GM21447 (cell line): ENCODE data around the gene ZBTB25.

Experiments used
- ATAC-seq: cut with Tn5 transposase; IDR thresholded peaks from one replicate; pipeline ENCODE4 v1.9.1; 2021; ENCODE audit not compliant: unreplicated experiment

ZBTB25 gene

DNA sequence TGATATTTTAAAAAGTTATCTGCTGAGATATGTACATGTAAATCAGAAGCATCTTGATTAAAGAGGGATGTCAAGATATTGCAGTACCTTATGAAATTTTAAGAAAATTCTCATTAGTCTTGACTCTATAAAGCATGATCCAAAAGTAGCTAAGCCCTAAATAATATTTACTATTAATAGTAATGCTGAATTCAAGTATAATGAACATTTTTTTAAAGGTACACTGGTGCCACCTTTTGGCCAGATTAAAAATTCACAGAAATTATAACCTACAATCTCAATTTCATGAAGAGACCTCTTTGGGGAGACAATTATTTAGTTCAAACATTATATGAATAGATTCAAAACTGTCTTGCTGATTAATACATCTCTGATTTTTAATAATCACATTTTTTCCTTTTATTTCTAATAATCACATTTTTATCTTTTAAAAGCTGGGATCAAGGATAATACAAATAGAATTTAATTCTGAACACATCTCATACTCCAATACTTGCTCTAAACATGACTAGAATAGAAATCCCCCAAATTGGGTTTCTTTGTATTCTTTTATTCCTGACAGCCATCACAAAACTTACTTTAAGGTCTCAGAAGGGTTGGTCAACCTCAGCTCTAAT, 24.9 kb downstream of the ZBTB25 start:
- ATAC-seq: no peak

DNA sequence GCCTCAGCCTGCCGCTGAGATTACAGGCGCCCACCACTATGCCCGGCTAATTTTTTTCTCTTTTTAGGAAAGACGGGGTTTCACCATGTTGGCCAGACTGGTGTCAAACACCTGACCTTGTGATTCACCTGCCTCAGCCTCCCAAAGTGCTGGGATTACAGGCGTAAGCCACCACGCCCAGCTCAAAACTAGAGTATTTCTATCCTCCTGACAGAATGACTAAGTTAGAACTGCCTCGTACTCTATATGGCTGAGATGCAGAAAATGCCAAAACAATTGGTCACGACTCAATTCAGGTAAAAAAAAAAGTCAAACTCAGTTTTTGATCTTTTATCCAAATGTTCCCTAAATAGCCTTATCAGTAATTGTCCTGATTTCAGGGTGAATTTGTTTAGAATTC, 27.2 kb downstream of the ZBTB25 start:
- no peak for ATAC-seq

DNA sequence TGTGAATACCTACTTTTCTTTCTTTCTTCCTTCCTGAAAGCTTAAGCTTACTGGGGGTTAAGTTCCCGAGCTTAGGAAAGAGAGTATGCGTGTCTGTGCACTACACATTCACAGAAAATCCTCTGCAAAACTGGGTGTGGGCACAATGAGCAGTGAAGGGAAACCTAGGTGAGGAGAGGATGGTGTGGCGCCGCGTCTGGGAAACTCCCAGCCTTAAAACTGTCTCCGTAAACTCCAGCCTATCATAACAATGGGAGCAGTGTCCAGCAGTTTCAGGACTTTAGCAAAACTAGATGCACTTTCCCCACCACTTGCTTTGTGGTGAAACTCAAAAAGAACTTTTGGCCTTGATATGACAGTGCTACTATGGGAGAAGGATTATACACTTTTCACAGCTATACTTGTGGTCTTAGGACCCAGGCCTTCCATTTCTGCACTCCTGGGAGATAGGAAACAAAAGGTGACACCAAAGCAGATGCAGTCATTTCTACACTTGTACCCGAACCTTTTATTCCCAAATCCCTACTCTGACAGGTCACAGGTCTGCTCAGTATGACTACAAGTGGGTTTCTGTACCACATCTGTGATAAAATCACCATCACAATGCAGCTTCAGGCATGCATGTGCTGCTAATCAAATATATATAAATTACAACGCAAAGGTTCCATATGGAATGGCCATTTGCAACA, 27.9 kb downstream of the ZBTB25 start:
- no peak for ATAC-seq

- no peak for ATAC-seq
Observed at GRCh38 chr14:64474698-64475097, 28.9 kb downstream of the ZBTB25 start.

DNA sequence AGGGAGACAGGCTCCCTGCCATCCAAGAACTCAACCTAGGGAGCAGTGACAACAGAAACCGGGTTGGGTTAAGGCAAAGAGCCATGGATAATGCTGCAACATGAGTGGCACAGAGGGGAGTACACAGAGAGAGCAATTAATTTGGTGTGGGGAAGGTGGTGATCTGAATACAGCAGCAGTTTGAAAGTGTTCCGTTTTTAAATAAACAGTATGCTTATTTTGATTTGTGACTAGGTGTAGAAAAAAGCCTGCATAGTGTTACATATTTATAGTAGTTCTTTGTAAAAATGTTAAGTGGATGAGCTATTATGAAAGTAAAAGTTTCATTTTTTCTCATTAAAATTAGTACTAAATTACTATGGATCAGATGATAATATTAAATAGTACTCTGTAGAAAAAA, 29.6 kb downstream of the ZBTB25 start:
- no peak for ATAC-seq

GRCh38 chr14:64468451-64468850, 35.2 kb downstream of the ZBTB25 start:
- no peak for ATAC-seq

- no peak for ATAC-seq
Observed at GRCh38 chr14:64467566-64467965, 36.1 kb downstream of the ZBTB25 start.

GRCh38 chr14:64467101-64467500, 36.5 kb downstream of the ZBTB25 start:
- ATAC-seq: no peak

DNA sequence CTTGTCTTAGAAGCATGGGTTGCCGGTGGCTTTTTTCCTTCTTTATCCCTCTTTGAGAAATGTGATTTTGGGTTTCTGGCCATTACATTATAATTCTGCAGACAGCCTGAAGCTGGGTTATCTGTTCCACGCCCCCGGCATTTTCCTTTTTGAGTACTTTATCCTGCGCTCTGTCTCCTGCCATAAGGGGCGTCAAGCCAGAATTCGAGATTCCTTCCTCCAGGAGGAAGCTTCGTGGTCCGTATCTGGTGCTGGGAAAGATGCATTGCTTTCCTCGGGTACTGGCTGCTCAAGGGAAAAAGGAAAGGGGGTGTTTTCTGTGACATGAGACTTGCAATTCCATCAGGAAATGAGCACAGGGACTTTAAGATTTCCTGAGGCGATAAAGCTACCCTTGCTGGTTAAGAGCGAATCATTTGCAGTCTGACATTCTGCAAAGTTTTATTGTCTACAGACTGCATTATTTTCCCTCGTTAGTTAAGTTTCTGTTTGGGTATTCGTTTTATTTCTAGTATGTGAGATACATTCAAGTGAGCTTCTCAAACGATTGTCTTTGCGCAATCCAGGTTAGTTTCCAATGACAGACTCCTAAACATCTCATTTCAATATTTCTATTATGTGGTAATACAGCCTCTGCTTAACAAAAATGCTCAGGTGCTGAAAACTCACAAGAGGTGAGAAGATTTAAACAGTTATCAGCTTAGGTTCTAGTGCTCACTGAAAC, 37.6 kb downstream of the ZBTB25 start:
- ATAC-seq: peak; percentile 8

GRCh38 chr14:64465191-64465822, 38.3 kb downstream of the ZBTB25 start, which contains the start of gene AKAP5:
TSS of gene AKAP5 (plus strand) at chr14:64465499. CDS start at chr14:64468395, 2,896 bp downstream.
- peak; percentile 53 for ATAC-seq

DNA sequence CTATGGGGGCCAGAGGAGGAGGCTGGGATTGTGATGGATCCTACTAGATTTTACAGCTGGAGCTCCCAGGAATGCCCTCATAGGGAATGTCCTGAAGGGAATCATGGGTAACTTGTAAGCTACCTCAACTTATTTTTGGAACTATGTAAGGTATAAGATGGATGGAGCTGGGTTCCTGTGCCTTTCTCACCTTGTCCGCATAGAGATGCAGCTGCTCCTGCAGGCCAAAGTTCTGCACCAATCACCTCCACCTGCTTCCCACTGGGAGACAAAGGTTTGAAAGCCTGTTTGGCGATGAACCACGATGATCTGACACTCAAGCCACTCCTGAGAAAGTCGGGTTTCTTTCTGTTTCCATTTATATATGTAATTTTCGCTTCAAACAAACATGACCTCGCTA, 39.0 kb downstream of the ZBTB25 start:
- no peak for ATAC-seq

DNA sequence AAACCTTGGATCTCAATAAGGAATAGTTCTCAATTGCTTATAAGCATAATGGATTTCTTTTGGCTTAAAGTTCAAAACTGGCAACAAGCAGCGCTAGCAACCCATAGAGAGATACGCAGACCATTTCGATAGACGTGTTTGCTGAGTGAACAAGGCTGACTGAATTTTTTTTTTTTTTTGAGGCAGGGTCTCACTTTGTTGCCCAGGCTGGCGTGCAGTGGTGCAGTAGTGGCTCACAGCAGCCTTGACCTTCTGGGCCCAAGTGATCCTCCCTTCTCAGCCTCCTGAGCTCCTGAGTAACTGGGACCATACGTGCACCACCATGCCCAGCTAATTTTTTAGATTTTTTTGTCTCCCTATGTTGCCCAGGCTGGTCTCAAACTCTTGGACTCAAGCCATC, 39.8 kb downstream of the ZBTB25 start:
- ATAC-seq: no peak

DNA sequence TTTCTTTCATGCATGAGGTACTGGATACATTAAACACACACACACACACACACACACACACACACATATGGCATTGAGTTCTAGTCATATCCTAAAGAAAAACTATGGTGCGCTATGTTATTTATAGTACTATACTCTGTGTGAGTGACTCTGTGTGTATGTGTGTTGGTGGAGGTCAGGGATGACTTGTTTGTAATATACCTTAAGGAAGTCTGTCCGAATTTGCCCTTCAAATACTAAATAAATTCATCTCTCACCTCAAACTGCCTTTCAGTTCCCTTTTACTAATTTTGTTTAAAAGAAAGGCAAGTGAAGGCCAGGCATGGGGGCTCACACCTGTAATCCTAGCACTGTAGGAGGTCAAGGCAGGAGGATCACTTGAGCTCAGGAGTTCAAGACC, 40.4 kb downstream of the ZBTB25 start:
- ATAC-seq: no peak

DNA sequence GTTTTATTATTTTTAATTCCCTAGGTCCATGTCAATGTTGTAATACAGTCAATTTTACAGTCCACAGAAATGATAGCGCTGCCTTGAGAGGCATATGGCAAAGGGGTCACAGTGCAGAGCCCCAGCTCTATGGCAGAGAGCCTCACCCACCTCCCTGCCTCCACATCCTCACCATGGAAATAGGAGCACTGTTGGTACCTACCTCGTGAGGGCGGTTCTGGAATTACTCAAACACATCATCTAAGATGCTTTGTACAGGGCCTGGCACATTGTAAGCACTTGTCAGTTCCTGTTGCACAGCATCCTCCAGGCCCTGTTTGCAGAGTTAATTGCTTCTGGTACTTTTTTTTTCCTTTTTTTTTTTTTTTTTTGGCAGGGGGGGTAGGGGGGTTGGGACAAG, 42.4 kb downstream of the ZBTB25 start:
- ATAC-seq: no peak

GRCh38 chr14:64459405-64460136, 44.1 kb downstream of the ZBTB25 start:
- no peak for ATAC-seq

GRCh38 chr14:64454671-64455070, 49.0 kb downstream of the ZBTB25 start:
- no peak for ATAC-seq

DNA sequence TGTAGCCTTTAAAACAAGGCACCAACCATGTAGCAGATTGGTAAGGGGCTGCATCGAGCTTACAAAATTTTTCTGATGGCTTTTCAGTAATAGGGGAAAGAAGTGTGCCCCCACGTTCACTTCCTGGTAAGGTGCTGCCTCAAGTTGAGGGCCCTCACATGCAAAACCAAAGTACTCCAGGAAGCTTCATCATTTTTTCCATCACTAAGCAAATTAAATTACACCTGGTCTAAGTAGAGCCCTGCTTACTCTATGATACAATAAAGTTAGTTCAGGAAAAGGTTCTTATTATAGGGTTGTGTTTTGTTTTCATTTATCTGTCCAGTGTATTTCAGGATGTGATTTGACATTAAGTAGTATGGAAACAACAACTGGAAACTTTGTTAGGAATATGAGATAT, 53.4 kb downstream of the ZBTB25 start:
- no peak for ATAC-seq

- no peak for ATAC-seq
Observed at GRCh38 chr14:64447876-64448670, 55.6 kb downstream of the ZBTB25 start.

DNA sequence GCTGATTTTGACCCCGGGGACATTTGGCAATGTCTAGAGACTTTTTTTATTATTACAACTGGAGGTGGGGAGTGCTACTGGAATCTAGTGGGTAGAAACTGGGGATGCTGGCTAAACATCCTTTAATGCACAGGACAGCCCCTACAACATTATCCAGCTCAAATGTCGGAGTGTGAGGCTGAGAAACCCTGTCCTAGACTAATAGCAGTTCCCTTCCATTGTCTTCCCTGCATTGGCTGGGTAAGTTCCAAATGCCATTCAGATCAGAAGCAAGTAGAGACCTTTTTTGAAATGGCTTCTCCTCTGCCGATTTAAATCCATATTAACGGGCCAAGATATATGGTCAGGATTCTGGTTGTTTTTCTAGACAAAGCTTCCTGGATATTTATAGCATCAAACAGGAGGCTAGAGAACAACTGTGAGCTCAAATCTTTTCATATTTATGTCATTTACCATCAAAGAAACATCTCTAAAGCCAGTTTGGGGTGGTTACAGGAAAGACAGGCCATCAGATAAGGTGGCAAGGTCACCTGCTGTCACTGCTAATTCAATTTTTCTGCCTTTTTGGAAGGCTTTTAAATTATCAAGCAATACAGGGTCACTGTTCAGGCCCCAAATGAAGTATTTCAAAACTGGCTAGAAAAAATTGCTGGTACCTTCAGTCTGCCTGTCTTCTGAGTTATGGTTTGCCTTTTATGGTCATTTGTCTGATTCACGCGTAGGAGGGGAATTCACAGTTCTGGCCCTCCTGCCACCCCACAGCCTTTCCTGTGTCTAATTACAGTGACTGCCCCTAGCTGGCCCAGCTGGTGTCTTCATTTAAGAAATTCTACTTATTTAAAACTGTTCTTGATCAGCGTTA, 58.4 kb downstream of the ZBTB25 start:
- peak; percentile 97 for ATAC-seq
